Mesenchymal stem cell (in vitro differentiated cells and primary cell): Measurements from ENCODE around the gene HNRNPA3.

ENCODE experiments used
- DNase-seq: peaks from one replicate; pipeline ENCODE4 v3.0.0-alpha.2; 2013
- H2AFZ ChIP-seq: one replicate; pipeline ENCODE4 v1.6.1; 2013; ENCODE audit warnings: low read depth, mild to moderate bottlenecking, control low read depth, inconsistent platforms, low read length, moderate library complexity
- H2AK5ac ChIP-seq: 2 replicates; pipeline ENCODE4 v1.6.1; 2013; ENCODE audit warnings: low read length, moderate library complexity, mild to moderate bottlenecking, inconsistent platforms; ENCODE audit not compliant: severe bottlenecking
- H2BK120ac ChIP-seq: one replicate; pipeline ENCODE4 v1.6.1; 2013; ENCODE audit warnings: low read depth, mild to moderate bottlenecking, inconsistent platforms, low read length, moderate library complexity
- H2BK12ac ChIP-seq, 2 experiments: one replicate each; pipeline ENCODE4 v1.6.1; 2013; ENCODE audit warnings: inconsistent platforms in 2 of 2, low read length in 2 of 2, mild to moderate bottlenecking in 2 of 2, moderate library complexity in 2 of 2, control low read depth in 1 of 2
- H2BK15ac ChIP-seq: one replicate; pipeline ENCODE4 v1.6.1; 2013; ENCODE audit warnings: mild to moderate bottlenecking, low read depth, inconsistent platforms; ENCODE audit not compliant: poor library complexity, severe bottlenecking
- H2BK5ac ChIP-seq: 2 replicates; pipeline ENCODE4 v1.6.1; 2013; ENCODE audit warnings: low read depth, mild to moderate bottlenecking, low read length, control low read depth, inconsistent platforms; ENCODE audit not compliant: poor library complexity, severe bottlenecking
- H3K14ac ChIP-seq, 2 experiments: one replicate each; pipeline ENCODE4 v1.6.1; 2013; ENCODE audit warnings: inconsistent platforms in 2 of 2, low read length in 2 of 2, control low read depth in 1 of 2, mild to moderate bottlenecking in 1 of 2, moderate library complexity in 1 of 2
- H3K18ac ChIP-seq, 2 experiments: one replicate each; pipeline ENCODE4 v1.6.1; 2013; ENCODE audit warnings: inconsistent platforms in 2 of 2, low read length in 2 of 2, control low read depth in 1 of 2, low read depth in 1 of 2, mild to moderate bottlenecking in 1 of 2
- H3K23ac ChIP-seq, 2 experiments: one replicate each; pipeline ENCODE4 v1.6.1; 2013; ENCODE audit warnings: inconsistent platforms in 2 of 2, low read length in 2 of 2, mild to moderate bottlenecking in 2 of 2, moderate library complexity in 2 of 2, control low read depth in 1 of 2
- H3K27ac ChIP-seq: 2 replicates; pipeline ENCODE4 v1.5.1; 2013; ENCODE audit warnings: mild to moderate bottlenecking, moderate library complexity, low read length, control low read depth, inconsistent platforms; ENCODE audit not compliant: poor library complexity, severe bottlenecking
- H3K27me3 ChIP-seq, 2 experiments: 2 replicates each; pipeline versions ENCODE4 v1.6.1 to v1.7.0; 2013; ENCODE audit warnings: low read length in 2 of 2, mild to moderate bottlenecking in 2 of 2, moderate library complexity in 2 of 2, control low read depth in 1 of 2, inconsistent platforms in 1 of 2; ENCODE audit not compliant: control insufficient read depth in 1 of 2, insufficient read depth in 1 of 2
- H3K36me3 ChIP-seq, 2 experiments: 2 replicates each; pipeline versions ENCODE4 v1.6.1 to v1.7.0; 2013; ENCODE audit warnings: low read length in 2 of 2, control low read depth in 1 of 2, inconsistent platforms in 1 of 2, low read depth in 1 of 2, mild to moderate bottlenecking in 1 of 2; ENCODE audit not compliant: insufficient read depth in 2 of 2, control insufficient read depth in 1 of 2
- H3K4ac ChIP-seq, 2 experiments: one replicate each; pipeline ENCODE4 v1.6.1; 2013; ENCODE audit warnings: inconsistent platforms in 2 of 2, low read length in 2 of 2, mild to moderate bottlenecking in 2 of 2, moderate library complexity in 2 of 2, control low read depth in 1 of 2, low read depth in 1 of 2
- H3K4me1 ChIP-seq: 2 replicates; pipeline ENCODE4 v1.6.1; 2013; ENCODE audit warnings: low read depth, low read length, control low read depth; ENCODE audit not compliant: control insufficient read depth, insufficient read depth
- H3K4me2 ChIP-seq: 2 replicates; pipeline ENCODE4 v1.6.1; 2013; ENCODE audit warnings: low read length, mild to moderate bottlenecking, inconsistent platforms; ENCODE audit not compliant: poor library complexity, severe bottlenecking
- H3K4me3 ChIP-seq, 2 experiments: 2 replicates each; pipeline versions ENCODE4 v1.5.1 to v1.7.0; 2013; ENCODE audit warnings: low read length in 2 of 2, mild to moderate bottlenecking in 2 of 2, control low read depth in 1 of 2, low read depth in 1 of 2; ENCODE audit not compliant: insufficient read depth in 1 of 2
- H3K79me1 ChIP-seq: replicated peaks from 2 replicates; pipeline ENCODE4 v1.6.1; 2013; ENCODE audit warnings: mild to moderate bottlenecking, control low read depth, low read length, inconsistent platforms; ENCODE audit not compliant: poor library complexity, severe bottlenecking
- H3K9ac ChIP-seq: 2 replicates; pipeline ENCODE4 v1.7.0; 2013; ENCODE audit warnings: mild to moderate bottlenecking, low read length, moderate library complexity
- H3K9me3 ChIP-seq: 2 replicates; pipeline ENCODE4 v1.7.0; 2013; ENCODE audit warnings: mild to moderate bottlenecking, low read length; ENCODE audit not compliant: control insufficient read depth
- H4K8ac ChIP-seq: one replicate; pipeline ENCODE4 v1.6.1; 2013; ENCODE audit warnings: inconsistent platforms, mild to moderate bottlenecking, low read length, moderate library complexity
- H4K91ac ChIP-seq: one replicate; pipeline ENCODE4 v1.6.1; 2013; ENCODE audit warnings: mild to moderate bottlenecking, low read length, inconsistent platforms
- WGBS: methylation state at CpG from one replicate; pipeline ENCODE4 v1.1.7; 2013; ENCODE audit warnings: mixed read lengths; 5-methylcytosine and 5-hydroxymethylcytosine counted together

HNRNPA3 gene

GRCh38 chr2:177255227-177255601, 42.6 kb downstream of the HNRNPA3 start:
- Histone ChIP-seq H2AFZ (no peak overlapping the region), H4K91ac (no peak overlapping the region), H2BK120ac (peak overlapping the region; percentile 49), H2BK5ac (peak overlapping the region; percentile 21), H3K27me3 (no peaks in the 10 kb centered on the region), H3K18ac (peak overlapping the region in 1 of 2 experiments; percentile 12), H3K4me1 (peaks cover 11% of the 10 kb centered on the region), H3K23ac (no peak overlapping the region), H3K4me2 (no peak overlapping the region), H3K9me3 (no peaks in the 10 kb centered on the region), H3K14ac (no peak overlapping the region), H3K36me3 (peaks cover 3 to 67% of the 10 kb centered on the region in 2 experiments), H2AK5ac (peak overlapping the region; percentile 69), H3K4me3 (peak overlapping the region in 1 of 2 experiments; percentile 8), H2BK12ac (no peak overlapping the region), H3K9ac (no peak overlapping the region), H3K4ac (no peak overlapping the region), H3K79me1 (no peaks in the 10 kb centered on the region), H2BK15ac (no peak overlapping the region), H3K27ac (peak overlapping the region; percentile 18), H4K8ac (no peak overlapping the region)
- 50% methylated on average over 2 of the region's 2 CpGs for WGBS
- DNase-seq: no peak

- H3K4me3 ChIP-seq: no peak overlapping the region
- H3K4ac ChIP-seq: no peak overlapping the region
- no peak overlapping the region for H3K9ac ChIP-seq
- DNase-seq: no peak
- no peaks in the 10 kb centered on the region for H3K9me3 ChIP-seq
- H3K23ac ChIP-seq: no peak overlapping the region
- no peaks in the 10 kb centered on the region for H3K79me1 ChIP-seq
- H2BK120ac ChIP-seq: no peak overlapping the region
- no peaks in the 10 kb centered on the region for H3K27me3 ChIP-seq
- 96% methylated on average over 2 of the region's 2 CpGs for WGBS
- no peak overlapping the region for H2AK5ac ChIP-seq
- peaks cover 9% of the 10 kb centered on the region for H3K4me1 ChIP-seq
- no peak overlapping the region for H3K4me2 ChIP-seq
- H4K8ac ChIP-seq: no peak overlapping the region
- H3K14ac ChIP-seq: no peak overlapping the region
- no peak overlapping the region for H2BK5ac ChIP-seq
- no peak overlapping the region for H2BK15ac ChIP-seq
- no peak overlapping the region for H4K91ac ChIP-seq
- H3K27ac ChIP-seq: no peak overlapping the region
- H3K18ac ChIP-seq: no peak overlapping the region
- no peak overlapping the region for H2BK12ac ChIP-seq
- peaks cover 3 to 61% of the 10 kb centered on the region in 2 experiments for H3K36me3 ChIP-seq
- no peak overlapping the region for H2AFZ ChIP-seq
Observed at GRCh38 chr2:177256026-177256425, 43.4 kb downstream of the HNRNPA3 start.

- no peak overlapping the region for H3K23ac ChIP-seq
- WGBS: no CpG with 5 or more reads among the region's 3 CpGs
Observed at GRCh38 chr2:177256695-177257094, 44.1 kb downstream of the HNRNPA3 start.

GRCh38 chr2:177257471-177257870, 44.9 kb downstream of the HNRNPA3 start:
- no peak overlapping the region for H4K8ac ChIP-seq
- H4K91ac ChIP-seq: no peak overlapping the region
- peaks cover 3 to 50% of the 10 kb centered on the region in 2 experiments for H3K36me3 ChIP-seq
- H2AK5ac ChIP-seq: no peak overlapping the region
- H2BK15ac ChIP-seq: no peak overlapping the region
- H3K23ac ChIP-seq: no peak overlapping the region
- H3K27ac ChIP-seq: no peak overlapping the region
- no peak overlapping the region for H2BK5ac ChIP-seq
- no peak overlapping the region for H2BK12ac ChIP-seq
- no peak overlapping the region for H3K4me3 ChIP-seq
- no peaks in the 10 kb centered on the region for H3K27me3 ChIP-seq
- peaks cover 9% of the 10 kb centered on the region for H3K4me1 ChIP-seq
- H3K14ac ChIP-seq: no peak overlapping the region
- H3K4ac ChIP-seq: no peak overlapping the region
- H3K4me2 ChIP-seq: no peak overlapping the region
- 85% methylated on average over 5 of the region's 5 CpGs for WGBS
- no peak overlapping the region for H3K9ac ChIP-seq
- no peak overlapping the region for H2AFZ ChIP-seq
- DNase-seq: no peak
- H3K18ac ChIP-seq: no peak overlapping the region
- no peaks in the 10 kb centered on the region for H3K79me1 ChIP-seq
- no peak overlapping the region for H2BK120ac ChIP-seq
- H3K9me3 ChIP-seq: no peaks in the 10 kb centered on the region

More at GRCh38 chr2:177256695-177257094, 44.1 kb downstream of the HNRNPA3 start:
- Histone ChIP-seq H2BK15ac (no peak overlapping the region), H2AFZ (no peak overlapping the region), H3K27me3 (no peaks in the 10 kb centered on the region), H3K18ac (peak overlapping the region in 1 of 2 experiments; percentile 70), H3K14ac (no peak overlapping the region), H2BK12ac (no peak overlapping the region), H3K27ac (no peak overlapping the region), H3K79me1 (no peaks in the 10 kb centered on the region), H3K36me3 (peaks cover 3 to 56% of the 10 kb centered on the region in 2 experiments), H3K4me1 (peaks cover 9% of the 10 kb centered on the region), H3K4me2 (no peak overlapping the region), H2BK120ac (peak overlapping the region; percentile 34), H2AK5ac (no peak overlapping the region), H3K4ac (no peak overlapping the region), H3K4me3 (no peak overlapping the region), H4K91ac (no peak overlapping the region), H4K8ac (peak overlapping the region; percentile 84), H3K9ac (no peak overlapping the region), H3K9me3 (no peaks in the 10 kb centered on the region), H2BK5ac (no peak overlapping the region)
- peak; percentile 14 for DNase-seq
